AG08396 (cell line): ENCODE results near the gene ACBD6.

Experiments
- DNase-seq: peaks from one replicate; pipeline ENCODE4 v3.0.0; 2012; ENCODE audit warnings: low spot score, mixed read lengths

ACBD6 gene

DNA sequence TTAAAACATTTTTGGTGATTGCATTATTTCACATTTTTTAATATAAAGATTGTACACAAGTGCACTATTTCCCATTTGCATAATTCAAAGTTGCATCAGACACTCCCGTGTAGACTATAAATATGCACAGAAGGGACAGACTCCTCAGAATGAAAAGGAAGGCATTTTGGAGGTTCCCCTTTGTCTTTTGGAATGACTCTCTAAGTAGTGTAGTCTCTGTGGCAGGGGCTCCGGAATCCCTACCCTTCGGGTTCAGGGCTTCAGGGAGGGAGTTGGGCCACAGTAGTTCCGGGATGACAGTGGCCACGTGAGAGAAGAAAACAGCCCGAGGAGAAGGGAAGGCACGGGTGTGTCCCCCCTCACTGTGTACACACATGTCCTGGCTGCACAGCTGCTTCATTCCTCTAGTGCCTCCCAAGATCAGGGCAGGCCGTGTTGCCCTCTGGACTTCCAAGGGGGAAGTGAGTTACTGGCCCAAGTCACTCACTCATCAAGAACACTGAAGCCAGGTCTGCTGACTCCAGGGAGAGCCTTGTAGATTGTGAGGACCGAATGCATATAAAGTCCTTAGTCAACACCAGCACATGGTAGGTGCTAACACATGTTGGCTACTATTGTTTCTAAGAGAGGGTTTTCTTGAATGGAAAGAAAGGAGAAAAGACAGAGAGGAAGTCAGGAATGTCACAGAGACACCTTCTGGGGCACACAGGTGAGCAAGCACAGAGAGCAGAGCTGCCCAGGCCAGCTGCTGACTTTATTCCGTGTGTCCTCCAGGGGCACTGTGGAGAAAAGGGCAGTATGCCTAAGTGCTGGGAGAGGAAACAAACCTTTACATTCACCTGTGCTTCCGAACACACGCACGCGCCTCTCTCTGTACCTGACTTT lies 232.5 kb downstream of the ACBD6 start:
- DNase-seq, result no peak

DNA sequence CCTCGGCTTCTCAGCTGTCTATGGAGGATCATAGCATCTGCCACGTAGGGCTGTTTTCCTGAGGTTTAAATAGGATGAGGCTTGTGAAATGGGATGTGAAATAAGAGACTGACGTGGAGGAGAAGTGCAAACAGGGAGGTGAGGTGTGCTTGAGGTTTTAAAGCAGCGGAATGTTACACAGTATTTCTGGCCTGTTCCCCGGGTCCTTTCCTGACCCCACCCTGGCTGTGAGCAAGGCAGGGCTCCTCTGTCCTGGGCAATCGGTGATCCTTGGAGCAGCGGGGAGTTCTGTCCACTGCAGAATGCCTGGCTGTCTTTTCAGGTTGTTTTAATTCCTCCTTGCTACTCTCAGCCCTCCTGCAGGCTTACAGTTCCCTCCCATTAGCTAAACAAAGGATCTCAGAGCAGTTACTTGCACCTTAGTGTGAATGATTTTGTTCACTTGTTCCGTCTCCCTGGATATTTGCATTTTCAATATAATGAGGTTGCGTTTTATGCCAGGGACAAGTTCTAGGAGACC lies 233.8 kb downstream of the ACBD6 start:
- no peak for DNase-seq

GRCh38 chr1:180267761-180268555 lies 234.4 kb downstream of the ACBD6 start:
- DNase-seq, result no peak

GRCh38 chr1:180267211-180267561 lies 235.2 kb downstream of the ACBD6 start:
- no peak for DNase-seq

DNA sequence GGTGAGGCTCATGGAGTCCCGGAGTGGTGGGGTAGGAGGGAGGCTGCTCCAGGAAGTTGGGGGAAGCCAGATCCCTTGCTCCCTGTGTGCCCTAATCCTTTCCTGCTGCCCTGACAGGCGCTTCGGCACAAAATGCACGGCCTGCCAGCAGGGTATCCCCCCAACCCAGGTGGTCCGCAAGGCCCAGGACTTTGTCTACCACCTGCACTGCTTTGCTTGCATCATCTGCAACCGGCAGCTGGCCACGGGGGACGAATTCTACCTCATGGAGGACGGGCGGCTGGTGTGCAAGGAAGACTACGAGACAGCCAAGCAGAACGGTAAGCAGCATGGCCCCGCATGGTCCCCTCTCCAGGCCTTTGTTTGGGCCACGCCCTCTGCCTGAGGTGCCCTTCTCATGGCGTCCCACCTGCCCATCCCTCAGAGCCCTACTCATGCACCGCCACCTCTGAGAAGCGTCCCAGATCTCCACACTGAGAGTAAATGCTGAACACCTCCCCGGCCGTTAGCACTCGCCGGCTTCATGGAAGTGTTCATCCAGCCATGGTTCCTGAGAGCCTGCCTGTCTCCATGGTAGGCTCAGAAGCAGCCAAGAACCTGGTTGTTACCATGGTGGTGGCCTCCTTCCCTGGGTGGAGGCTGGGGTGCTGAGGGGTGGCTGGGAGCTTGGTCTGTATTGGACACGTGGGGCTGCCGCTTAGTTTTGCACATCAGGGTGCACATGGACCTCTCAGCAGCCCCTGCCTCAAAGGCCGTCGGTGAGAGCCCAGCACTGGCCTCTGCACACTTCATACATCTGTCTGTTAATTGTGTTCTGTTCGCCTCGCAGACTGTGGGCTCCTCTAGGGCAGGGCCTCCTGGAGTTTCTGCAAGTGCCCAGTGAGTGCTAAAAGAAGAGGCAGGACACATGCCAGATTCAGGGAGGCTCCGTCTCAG lies 235.8 kb downstream of the ACBD6 start:
- no peak for DNase-seq

GRCh38 chr1:180265871-180266270 lies 236.5 kb downstream of the ACBD6 start:
- DNase-seq, result no peak

DNA sequence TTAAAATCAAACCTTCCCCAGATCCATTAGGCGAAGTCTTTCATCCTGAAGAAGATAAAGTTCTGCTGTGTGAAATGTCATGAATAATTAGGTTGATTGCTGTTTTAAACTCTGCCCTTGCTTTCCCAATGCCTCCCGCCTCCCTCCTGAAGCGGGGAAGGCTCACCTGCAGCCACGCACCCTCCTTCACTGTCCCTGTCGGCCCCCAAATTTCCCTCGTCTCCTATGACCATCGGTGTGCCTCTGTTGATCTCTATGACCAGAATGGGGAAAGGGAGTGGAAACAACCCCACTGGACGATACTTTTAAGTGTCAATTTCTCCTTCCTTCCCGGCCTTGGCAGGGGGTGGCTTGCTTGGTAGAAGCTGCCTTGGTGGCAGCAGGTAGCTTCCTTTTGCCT lies 237.2 kb downstream of the ACBD6 start:
- no peak for DNase-seq

DNA sequence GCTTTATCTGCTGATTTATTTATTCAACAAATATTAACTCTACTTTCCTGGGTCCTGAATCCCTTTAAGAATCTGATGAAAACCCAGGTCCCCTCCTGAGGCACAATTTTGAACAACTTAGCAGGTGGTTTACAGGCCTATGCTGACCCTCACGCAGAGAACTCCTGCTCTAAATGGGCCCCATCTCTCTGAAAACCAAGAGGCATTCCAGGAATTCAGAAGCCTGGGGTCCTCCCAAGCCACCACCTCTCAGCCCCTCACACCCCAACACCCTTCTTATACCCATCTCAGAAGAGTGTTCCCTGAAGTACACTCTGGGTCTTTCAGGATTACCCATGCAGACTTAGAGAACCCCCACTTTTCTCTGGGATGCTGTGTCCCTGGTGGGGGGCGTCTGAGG lies 237.8 kb downstream of the ACBD6 start:
- DNase-seq, result no peak

GRCh38 chr1:180262628-180263488 lies 239.5 kb downstream of the ACBD6 start:
- DNase-seq, result no peak

DNA sequence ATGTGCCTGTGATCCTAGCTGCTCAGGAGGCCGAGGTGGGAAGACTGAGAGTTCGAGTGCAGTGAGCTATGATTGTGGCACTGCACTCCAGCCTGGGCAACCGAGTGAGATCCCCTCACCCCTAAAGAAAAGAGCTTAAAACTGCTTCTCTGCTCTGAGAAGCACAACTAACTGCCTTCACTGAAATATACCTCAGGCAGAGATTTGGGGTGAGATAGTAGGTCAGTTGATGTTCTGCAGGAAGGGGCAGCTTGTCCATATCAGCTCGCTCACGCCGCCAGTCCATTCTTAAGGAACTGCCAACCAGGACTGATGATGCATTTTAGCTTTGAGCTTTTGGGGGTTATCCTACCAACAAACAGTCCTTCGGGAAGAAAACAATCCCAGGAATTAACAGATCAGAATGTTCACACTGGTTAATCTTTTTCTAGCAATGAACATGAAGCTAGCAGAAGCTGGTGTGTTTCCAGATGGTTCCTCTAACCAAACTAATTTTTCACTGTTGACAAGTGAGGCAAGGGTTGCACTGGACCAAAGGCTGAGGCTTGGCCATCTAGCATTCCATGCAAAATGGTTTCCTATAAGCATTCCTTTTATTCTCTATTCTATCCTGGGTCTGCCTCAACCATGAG lies 240.7 kb downstream of the ACBD6 start:
- DNase-seq, result no peak

GRCh38 chr1:180261030-180261429 lies 241.3 kb downstream of the ACBD6 start:
- no peak for DNase-seq

GRCh38 chr1:180260541-180260940 lies 241.8 kb downstream of the ACBD6 start:
- no peak for DNase-seq

- no peak for DNase-seq
These were observed 242.7 kb downstream of the ACBD6 start for GRCh38 chr1:180259431-180260338.

DNA sequence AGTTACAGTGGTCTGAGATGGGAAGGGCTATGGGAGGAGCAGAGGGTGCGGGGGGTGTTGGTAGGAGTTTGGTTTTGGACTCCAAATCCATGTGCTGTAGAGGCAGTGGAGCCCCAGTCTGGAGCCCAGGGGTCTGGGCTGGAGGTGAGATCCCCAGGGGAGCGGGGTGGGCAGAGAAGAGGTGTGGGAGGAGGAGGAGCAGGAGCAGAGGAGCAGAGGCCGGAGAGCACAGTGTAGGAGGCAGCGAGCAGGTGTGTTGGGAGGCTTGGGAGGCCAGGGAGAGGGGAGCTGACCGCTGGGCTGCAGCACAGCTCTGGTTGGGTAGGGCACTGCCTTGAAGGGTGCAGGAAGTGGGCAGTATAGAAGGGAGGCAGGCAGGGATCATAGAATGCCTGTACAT lies 243.4 kb downstream of the ACBD6 start:
- no peak for DNase-seq

DNA sequence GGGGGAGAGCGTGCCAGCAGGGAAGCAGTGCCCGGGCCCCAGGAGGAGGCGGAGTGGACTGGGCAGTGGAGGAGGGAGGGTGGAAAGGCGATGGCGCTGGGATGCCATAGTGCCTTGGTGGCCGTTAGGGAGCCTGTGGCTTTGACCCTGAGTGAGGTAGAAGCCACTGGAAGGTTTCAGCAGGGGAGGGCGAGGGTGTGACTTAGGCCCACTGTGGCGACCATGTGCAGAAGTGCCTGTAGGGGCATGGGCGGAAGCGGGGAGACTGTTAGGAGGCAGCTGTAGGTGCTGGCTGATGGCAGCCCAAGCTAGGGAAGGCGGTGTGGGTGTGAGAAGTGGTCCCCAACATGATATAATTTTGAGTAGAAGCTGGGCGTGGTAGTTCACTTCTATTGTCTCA lies 244.1 kb downstream of the ACBD6 start:
- no peak for DNase-seq

DNA sequence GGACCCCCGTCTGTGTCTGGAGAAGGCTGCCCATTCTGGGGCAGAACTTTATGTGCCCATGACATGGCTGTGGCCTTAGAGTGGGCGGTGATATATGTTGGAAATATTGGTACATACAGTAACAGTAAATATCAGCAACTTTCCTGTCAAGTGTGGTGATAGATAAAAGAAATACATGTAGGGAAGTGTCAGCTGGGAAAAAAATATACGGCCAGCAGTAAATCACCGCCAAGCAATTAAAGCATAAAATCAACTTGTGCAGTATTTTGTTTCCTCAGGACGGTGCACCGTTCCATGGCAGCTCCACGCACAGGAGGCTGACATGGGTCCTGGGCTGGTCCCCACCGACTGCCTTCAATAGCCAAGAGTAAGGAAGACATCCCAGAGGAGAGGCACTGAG lies 244.9 kb downstream of the ACBD6 start:
- DNase-seq, result no peak

DNA sequence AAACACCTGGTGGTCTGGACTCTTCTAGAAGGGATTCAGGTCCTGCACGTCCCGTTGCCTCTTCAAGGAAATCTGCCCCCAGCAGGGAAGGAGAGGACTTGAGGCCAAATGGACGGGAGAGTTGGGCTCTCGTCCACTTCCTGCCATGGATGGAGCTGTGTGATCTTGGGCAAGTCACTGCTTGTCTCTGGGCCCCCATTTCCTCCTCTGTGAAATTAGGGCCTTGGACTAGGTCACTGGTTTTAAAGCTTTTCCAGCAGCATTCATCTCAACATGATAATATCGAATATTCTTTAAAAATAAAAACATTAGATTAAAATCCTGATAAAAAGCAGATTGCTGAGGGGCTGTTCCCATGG lies 245.4 kb downstream of the ACBD6 start:
- no peak for DNase-seq

DNA sequence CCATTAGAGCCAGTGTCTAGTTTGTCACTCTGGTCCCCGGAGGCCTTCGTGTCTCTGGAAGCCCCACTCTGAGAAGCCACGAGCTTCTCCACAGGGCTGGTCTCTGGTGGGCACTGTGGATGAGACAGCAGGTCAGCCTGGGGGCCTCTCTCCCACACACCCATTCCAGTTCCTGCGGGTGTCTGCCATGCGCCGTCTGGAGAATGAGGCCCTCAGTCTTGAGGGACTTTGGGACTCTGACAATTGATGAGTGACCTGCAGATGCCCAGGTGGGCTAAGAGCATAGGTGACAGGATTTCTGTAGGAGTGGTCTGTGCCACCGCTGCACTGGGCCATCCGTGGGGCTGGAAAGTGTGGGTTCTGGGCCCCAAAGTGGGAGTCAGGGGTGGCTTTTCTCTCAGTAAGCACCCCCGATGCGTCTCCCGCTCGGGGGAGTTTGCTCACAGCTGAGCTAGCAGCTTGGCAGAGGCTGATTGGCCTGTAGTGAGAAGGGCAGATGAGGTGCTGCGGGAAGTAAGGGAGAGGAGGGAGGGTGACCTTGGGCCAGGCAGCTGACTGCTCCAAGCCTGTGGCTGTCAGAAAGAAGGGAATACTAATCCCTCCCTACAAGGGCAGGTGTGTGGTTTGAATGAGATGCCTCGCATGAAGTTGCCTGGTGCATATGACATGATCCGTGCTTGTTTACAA lies 245.9 kb downstream of the ACBD6 start:
- DNase-seq, result no peak
